Measurements from ENCODE around the gene SCAI.

SCAI gene

GRCh38 chr9:124911766-124912165 is 231.6 kb downstream of the SCAI start:
- H3K27me3 ChIP-seq, result no peaks in the 10 kb centered on the region
- no peak overlapping the region for H3K27ac ChIP-seq
- no peak for TF ChIP-seq CTCF (IDR thresholded peaks at IDR 0.05)
- H3K4me3 ChIP-seq, result no peak overlapping the region
- no peak for DNase-seq
- no peaks in the 10 kb centered on the region for H3K4me1 ChIP-seq
- H3K36me3 ChIP-seq, result peaks cover 24 to 85% (median 65%) of the 10 kb centered on the region in 3 donors
- intact Hi-C loops (cut with DNase I; ENCODE audit: low total_unique reads), result no loop called here
- H3K9me3 ChIP-seq, result no peaks in the 10 kb centered on the region

- TF ChIP-seq CTCF (IDR thresholded peaks at IDR 0.05), result no peak
- Histone ChIP-seq H3K9me3 (no peaks in the 10 kb centered on the region), H3K4me1 (no peaks in the 10 kb centered on the region), H3K4me3 (no peak overlapping the region), H3K27ac (no peak overlapping the region), H3K27me3 (no peaks in the 10 kb centered on the region), H3K36me3 (peaks cover 18 to 97% (median 55%) of the 10 kb centered on the region in 3 donors)
- intact Hi-C loops (cut with DNase I; ENCODE audit: low total_unique reads), result no loop called here
- no peak for DNase-seq
Measured at GRCh38 chr9:124908098-124908497, 235.2 kb downstream of the SCAI start.

- no peaks in the 10 kb centered on the region for H3K4me1 ChIP-seq
- H3K4me3 ChIP-seq, result no peak overlapping the region
- intact Hi-C loops (cut with DNase I; ENCODE audit: low total_unique reads), result no loop called here
- no peak overlapping the region for H3K27ac ChIP-seq
- TF ChIP-seq CTCF (IDR thresholded peaks at IDR 0.05), result no peak
- H3K36me3 ChIP-seq, result peaks cover 18 to 95% (median 54%) of the 10 kb centered on the region in 3 donors
- no peaks in the 10 kb centered on the region for H3K27me3 ChIP-seq
- DNase-seq, result no peak
- H3K9me3 ChIP-seq, result no peaks in the 10 kb centered on the region
Measured at GRCh38 chr9:124906966-124907365, 236.4 kb downstream of the SCAI start.

GRCh38 chr9:124899845-124900244 is 243.5 kb downstream of the SCAI start:
- intact Hi-C loops (cut with DNase I; ENCODE audit: low total_unique reads), result no loop called here
- Histone ChIP-seq H3K4me1 (no peaks in the 10 kb centered on the region), H3K27ac (no peak overlapping the region), H3K36me3 (peaks cover 28 to 87% (median 49%) of the 10 kb centered on the region in 3 donors), H3K9me3 (no peaks in the 10 kb centered on the region), H3K4me3 (no peak overlapping the region), H3K27me3 (no peaks in the 10 kb centered on the region)
- no peak for TF ChIP-seq CTCF (IDR thresholded peaks at IDR 0.05)
- no peak for DNase-seq

- TF ChIP-seq CTCF (IDR thresholded peaks at IDR 0.05), result no peak
- Histone ChIP-seq H3K4me3 (no peak overlapping the region), H3K27me3 (no peaks in the 10 kb centered on the region), H3K4me1 (no peaks in the 10 kb centered on the region), H3K36me3 (peaks cover 42 to 89% (median 55%) of the 10 kb centered on the region in 3 donors), H3K9me3 (no peaks in the 10 kb centered on the region), H3K27ac (no peak overlapping the region)
- DNase-seq, result no peak
- intact Hi-C loops (cut with DNase I; ENCODE audit: low total_unique reads), result no loop called here
Measured at GRCh38 chr9:124897570-124898460, 245.5 kb downstream of the SCAI start.
